OCI-LY1 (cell line): ENCODE results near the gene HMGB4.

Experiments used
- H2AFZ ChIP-seq: fragments of 200-600 bp; sonication (generic), shearing (Covaris generic); 2 replicates; pipeline ENCODE4 v1.6.0; 2014; ENCODE audit warnings: antibody characterized with exemption, mild to moderate bottlenecking, low read length
- H3F3A ChIP-seq: fragments of 200-600 bp; sonication (generic), shearing (Covaris generic); 2 replicates; pipeline ENCODE4 v1.6.0; 2014; ENCODE audit warnings: mild to moderate bottlenecking, antibody characterized with exemption, low read length, moderate library complexity; ENCODE audit not compliant: insufficient read depth
- H3K27ac ChIP-seq: fragments of 200-600 bp; sonication (generic); 2 replicates; pipeline ENCODE4 v1.5.1; 2014; ENCODE audit warnings: low read length, mixed run types, mild to moderate bottlenecking, low read depth; ENCODE audit not compliant: poor library complexity, severe bottlenecking
- H3K27me3 ChIP-seq: fragments of 200-600 bp; sonication (generic); 2 replicates; pipeline ENCODE4 v1.6.0; 2014; ENCODE audit warnings: antibody characterized with exemption, mild to moderate bottlenecking, low read length, moderate library complexity; ENCODE audit not compliant: insufficient read depth
- H3K36me3 ChIP-seq: fragments of 200-600 bp; sonication (generic); 2 replicates; pipeline ENCODE4 v1.6.1; 2014; ENCODE audit warnings: mild to moderate bottlenecking, antibody characterized with exemption, low read length, moderate library complexity, mixed read lengths; ENCODE audit not compliant: insufficient read depth
- H3K4me1 ChIP-seq: fragments of 200-600 bp; sonication (generic); 2 replicates; pipeline ENCODE4 v1.5.1; 2014; ENCODE audit warnings: mild to moderate bottlenecking, low read length, moderate library complexity; ENCODE audit not compliant: insufficient read depth, severe bottlenecking
- H3K4me2 ChIP-seq: fragments of 200-600 bp; sonication (generic), shearing (Covaris generic); 2 replicates; pipeline ENCODE4 v1.6.1; 2014; ENCODE audit warnings: low read length
- H3K4me3 ChIP-seq: fragments of 200-600 bp; sonication (generic); 2 replicates; pipeline ENCODE4 v1.5.1; 2014; ENCODE audit warnings: low read length, low read depth, mild to moderate bottlenecking, mixed read lengths; ENCODE audit not compliant: poor library complexity, severe bottlenecking
- H3K79me2 ChIP-seq: fragments of 200-600 bp; shearing (Covaris generic); 2 replicates; pipeline ENCODE4 v1.6.1; 2016; ENCODE audit warnings: mixed run types, low read length, mixed read lengths; ENCODE audit not compliant: insufficient read depth
- H3K9ac ChIP-seq: fragments of 200-600 bp; sonication (generic), shearing (Covaris generic); 2 replicates; pipeline ENCODE4 v1.6.1; 2014; ENCODE audit warnings: mild to moderate bottlenecking, low read length, mixed read lengths
- H3K9me2 ChIP-seq: fragments of 200-600 bp; sonication (generic), shearing (Covaris generic); 2 replicates; pipeline ENCODE4 v1.6.1; 2014; ENCODE audit warnings: low read depth, mild to moderate bottlenecking, low read length, mixed read lengths
- H3K9me3 ChIP-seq: fragments of 200-600 bp; shearing (Covaris generic); 2 replicates; pipeline ENCODE4 v1.6.1; 2014; ENCODE audit warnings: low read length, mixed read lengths
- H4K20me1 ChIP-seq: fragments of 200-600 bp; sonication (generic), shearing (Covaris generic); 2 replicates; pipeline ENCODE4 v1.6.0; 2016; ENCODE audit warnings: mild to moderate bottlenecking, low read length; ENCODE audit not compliant: insufficient read depth
- CTCF ChIP-seq: fragments of 200-600 bp; sonication (generic), shearing (Covaris generic); IDR thresholded peaks from 2 replicates; pipeline ENCODE4 v1.5.1; 2017; ENCODE audit warnings: mild to moderate bottlenecking, antibody characterized with exemption, low read length, moderate library complexity, mixed read lengths
- EZH2 ChIP-seq: fragments of 200-600 bp; sonication (generic), shearing (Covaris generic); IDR thresholded peaks from 2 replicates; pipeline ENCODE4 v1.8.0; 2017; ENCODE audit warnings: borderline replicate concordance, mixed run types, mild to moderate bottlenecking, antibody characterized with exemption, low read length, moderate library complexity, mixed read lengths

HMGB4 gene

GRCh38 chr1:33897092-33897725 is 33.3 kb downstream of the HMGB4 start:
- Histone ChIP-seq H3K27ac (no peak overlapping the region), H3K79me2 (no peaks in the 10 kb centered on the region), H3K9me2 (no peaks in the 10 kb centered on the region), H3K4me2 (no peak overlapping the region), H3K27me3 (no peaks in the 10 kb centered on the region), H3F3A (no peaks in the 10 kb centered on the region), H3K9ac (no peak overlapping the region), H3K4me3 (no peak overlapping the region), H3K9me3 (no peaks in the 10 kb centered on the region), H3K4me1 (no peaks in the 10 kb centered on the region), H3K36me3 (no peaks in the 10 kb centered on the region), H2AFZ (no peak overlapping the region), H4K20me1 (no peaks in the 10 kb centered on the region)
- TF ChIP-seq CTCF (no peak), EZH2 (no peak)

GRCh38 chr1:33898406-33898805 is 34.5 kb downstream of the HMGB4 start:
- H3K36me3 ChIP-seq = no peaks in the 10 kb centered on the region
- no peak overlapping the region for H2AFZ ChIP-seq
- H3K4me2 ChIP-seq = no peak overlapping the region
- H4K20me1 ChIP-seq = no peaks in the 10 kb centered on the region
- H3K4me1 ChIP-seq = no peaks in the 10 kb centered on the region
- H3K27ac ChIP-seq = no peak overlapping the region
- no peaks in the 10 kb centered on the region for H3K79me2 ChIP-seq
- no peak overlapping the region for H3K9ac ChIP-seq
- H3K9me2 ChIP-seq = no peaks in the 10 kb centered on the region
- no peaks in the 10 kb centered on the region for H3F3A ChIP-seq
- no peak overlapping the region for H3K4me3 ChIP-seq
- no peaks in the 10 kb centered on the region for H3K27me3 ChIP-seq
- H3K9me3 ChIP-seq = no peaks in the 10 kb centered on the region
- TF ChIP-seq CTCF (no peak), EZH2 (no peak)

DNA sequence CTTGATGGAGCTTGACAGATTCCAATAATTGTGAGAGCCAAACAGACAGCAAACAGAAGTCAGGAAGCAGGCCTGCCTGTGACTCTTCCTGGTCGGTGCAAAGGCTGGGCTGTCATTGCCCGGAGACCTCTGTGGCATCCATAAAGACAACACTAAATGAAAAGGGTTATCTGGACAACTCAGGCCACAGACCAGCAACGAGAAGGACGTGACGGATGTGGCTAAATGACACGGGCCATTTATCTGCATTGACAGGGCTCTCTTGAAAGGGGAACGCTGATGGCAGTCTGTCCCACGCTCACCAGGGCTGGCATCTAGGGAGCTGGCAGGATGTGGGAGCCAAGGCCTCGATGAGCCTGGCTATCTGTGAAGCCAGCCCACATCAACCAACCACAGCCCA is 35.0 kb downstream of the HMGB4 start:
- H3K4me1 ChIP-seq = no peaks in the 10 kb centered on the region
- H3F3A ChIP-seq = no peaks in the 10 kb centered on the region
- H3K9me3 ChIP-seq = no peaks in the 10 kb centered on the region
- H3K79me2 ChIP-seq = no peaks in the 10 kb centered on the region
- no peak overlapping the region for H3K27ac ChIP-seq
- H3K36me3 ChIP-seq = no peaks in the 10 kb centered on the region
- no peaks in the 10 kb centered on the region for H3K27me3 ChIP-seq
- no peak overlapping the region for H3K9ac ChIP-seq
- no peaks in the 10 kb centered on the region for H4K20me1 ChIP-seq
- H3K4me2 ChIP-seq = no peak overlapping the region
- TF ChIP-seq CTCF (no peak), EZH2 (no peak)
- H3K4me3 ChIP-seq = no peak overlapping the region
- H2AFZ ChIP-seq = no peak overlapping the region
- H3K9me2 ChIP-seq = no peaks in the 10 kb centered on the region
